ENCODE data around the gene CDC42EP5.

GRCh38 chr19:54469496-54469934 lies 3.6 kb downstream of the CDC42EP5 start:
- no peak for TF ChIP-seq EP300 (IDR thresholded peaks at IDR 0.05)
- no peak for TF ChIP-seq CTCF (IDR thresholded peaks at IDR 0.05)
- TF ChIP-seq POLR2AphosphoS5 (IDR thresholded peaks at IDR 0.05), result peak; percentile 48 to 57
- no peak for TF ChIP-seq POLR2A (IDR thresholded peaks at IDR 0.05; ENCODE audit: low read depth)
